Measurements from ENCODE around the gene SPATS2L.

SPATS2L gene

GRCh38 chr2:200418399-200418798 lies 111.9 kb downstream of the SPATS2L start:
- H3K4me1 ChIP-seq (ENCODE audit: insufficient read depth, low read length) = peaks cover 19% of the 10 kb centered on the region; the same call in 1 of the 2 replicates
- H3K9me3 ChIP-seq (ENCODE audit: control insufficient read depth, insufficient read depth, low read length) = no peaks in the 10 kb centered on the region
- H3K36me3 ChIP-seq (ENCODE audit: insufficient read depth, low read length) = peaks cover 27% of the 10 kb centered on the region
- H3K9ac ChIP-seq (ENCODE audit: low read depth, low read length) = no peak overlapping the region

- H3K9ac ChIP-seq (ENCODE audit: low read depth, low read length) = no peak overlapping the region
- H3K9me3 ChIP-seq (ENCODE audit: control insufficient read depth, insufficient read depth, low read length) = no peaks in the 10 kb centered on the region
- peaks cover 25% of the 10 kb centered on the region for H3K36me3 ChIP-seq (ENCODE audit: insufficient read depth, low read length)
- peaks cover 19% of the 10 kb centered on the region; the same call in 1 of the 2 replicates for H3K4me1 ChIP-seq (ENCODE audit: insufficient read depth, low read length)
These were observed 112.8 kb downstream of the SPATS2L start for GRCh38 chr2:200419325-200419724.

GRCh38 chr2:200421270-200421669 lies 114.8 kb downstream of the SPATS2L start:
- no peak overlapping the region for H3K9ac ChIP-seq (ENCODE audit: low read depth, low read length)
- H3K9me3 ChIP-seq (ENCODE audit: control insufficient read depth, insufficient read depth, low read length) = no peaks in the 10 kb centered on the region
- peaks cover 25% of the 10 kb centered on the region for H3K36me3 ChIP-seq (ENCODE audit: insufficient read depth, low read length)
- H3K4me1 ChIP-seq (ENCODE audit: insufficient read depth, low read length) = peaks cover 17% of the 10 kb centered on the region; the same call in 1 of the 2 replicates

GRCh38 chr2:200422071-200422470 lies 115.6 kb downstream of the SPATS2L start:
- Histone ChIP-seq H3K9ac (ENCODE audit: low read depth, low read length) (no peak overlapping the region), H3K4me1 (ENCODE audit: insufficient read depth, low read length) (peaks cover 12% of the 10 kb centered on the region; the same call in 1 of the 2 replicates), H3K36me3 (ENCODE audit: insufficient read depth, low read length) (peaks cover 25% of the 10 kb centered on the region), H3K9me3 (ENCODE audit: control insufficient read depth, insufficient read depth, low read length) (no peaks in the 10 kb centered on the region)

GRCh38 chr2:200422532-200423261 lies 116.2 kb downstream of the SPATS2L start:
- H3K36me3 ChIP-seq (ENCODE audit: insufficient read depth, low read length) = peaks cover 24% of the 10 kb centered on the region

GRCh38 chr2:200423541-200423940 lies 117.0 kb downstream of the SPATS2L start:
- Histone ChIP-seq H3K9ac (ENCODE audit: low read depth, low read length) (no peak overlapping the region), H3K9me3 (ENCODE audit: control insufficient read depth, insufficient read depth, low read length) (no peaks in the 10 kb centered on the region), H3K4me1 (ENCODE audit: insufficient read depth, low read length) (peaks cover 12% of the 10 kb centered on the region; the same call in 1 of the 2 replicates), H3K36me3 (ENCODE audit: insufficient read depth, low read length) (peaks cover 23% of the 10 kb centered on the region; the same call in 1 of the 2 replicates)

More at GRCh38 chr2:200422532-200423261, 116.2 kb downstream of the SPATS2L start:
- H3K9me3 ChIP-seq (ENCODE audit: control insufficient read depth, insufficient read depth, low read length) = no peaks in the 10 kb centered on the region
- no peak overlapping the region for H3K9ac ChIP-seq (ENCODE audit: low read depth, low read length)
- H3K4me1 ChIP-seq (ENCODE audit: insufficient read depth, low read length) = peaks cover 12% of the 10 kb centered on the region; the same call in 1 of the 2 replicates

- Histone ChIP-seq H3K9me3 (ENCODE audit: control insufficient read depth, insufficient read depth, low read length) (no peaks in the 10 kb centered on the region), H3K36me3 (ENCODE audit: insufficient read depth, low read length) (peaks cover 15% of the 10 kb centered on the region; the same call in 1 of the 2 replicates), H3K4me1 (ENCODE audit: insufficient read depth, low read length) (peaks cover 12% of the 10 kb centered on the region; the same call in 1 of the 2 replicates), H3K9ac (ENCODE audit: low read depth, low read length) (no peak overlapping the region)
These were observed 118.7 kb downstream of the SPATS2L start for GRCh38 chr2:200425026-200425821.

- H3K9ac ChIP-seq (ENCODE audit: low read depth, low read length) = no peak overlapping the region
- H3K36me3 ChIP-seq (ENCODE audit: insufficient read depth, low read length) = peaks cover 9% of the 10 kb centered on the region; the same call in 1 of the 2 replicates
- no peaks in the 10 kb centered on the region for H3K9me3 ChIP-seq (ENCODE audit: control insufficient read depth, insufficient read depth, low read length)
- H3K4me1 ChIP-seq (ENCODE audit: insufficient read depth, low read length) = peaks cover 12% of the 10 kb centered on the region; the same call in 1 of the 2 replicates
These were observed 120.3 kb downstream of the SPATS2L start for GRCh38 chr2:200426754-200427153.

GRCh38 chr2:200428961-200429665 lies 122.6 kb downstream of the SPATS2L start:
- Histone ChIP-seq H3K9ac (ENCODE audit: low read depth, low read length) (no peak overlapping the region), H3K4me1 (ENCODE audit: insufficient read depth, low read length) (0 out of 2 replicates have a peak, but pooled peaks cover 6% of the 10 kb centered on the region), H3K36me3 (ENCODE audit: insufficient read depth, low read length) (peaks cover 2% of the 10 kb centered on the region; the same call in 1 of the 2 replicates), H3K9me3 (ENCODE audit: control insufficient read depth, insufficient read depth, low read length) (no peaks in the 10 kb centered on the region)

GRCh38 chr2:200430017-200430416 lies 123.5 kb downstream of the SPATS2L start:
- peaks cover 2% of the 10 kb centered on the region; the same call in 1 of the 2 replicates for H3K36me3 ChIP-seq (ENCODE audit: insufficient read depth, low read length)

GRCh38 chr2:200431996-200432705 lies 125.7 kb downstream of the SPATS2L start:
- H3K4me1 ChIP-seq (ENCODE audit: insufficient read depth, low read length) = no peaks in the 10 kb centered on the region
- H3K9ac ChIP-seq (ENCODE audit: low read depth, low read length) = no peak overlapping the region
- peaks cover 5% of the 10 kb centered on the region for H3K36me3 ChIP-seq (ENCODE audit: insufficient read depth, low read length)
- H3K9me3 ChIP-seq (ENCODE audit: control insufficient read depth, insufficient read depth, low read length) = no peaks in the 10 kb centered on the region

More at GRCh38 chr2:200430017-200430416, 123.5 kb downstream of the SPATS2L start:
- Histone ChIP-seq H3K9ac (ENCODE audit: low read depth, low read length) (no peak overlapping the region), H3K4me1 (ENCODE audit: insufficient read depth, low read length) (0 out of 2 replicates have a peak, but pooled peaks cover 2% of the 10 kb centered on the region), H3K9me3 (ENCODE audit: control insufficient read depth, insufficient read depth, low read length) (no peaks in the 10 kb centered on the region)

- H3K36me3 ChIP-seq (ENCODE audit: insufficient read depth, low read length) = peaks cover 19% of the 10 kb centered on the region
- H3K4me1 ChIP-seq (ENCODE audit: insufficient read depth, low read length) = no peaks in the 10 kb centered on the region
- no peak overlapping the region for H3K9ac ChIP-seq (ENCODE audit: low read depth, low read length)
- no peaks in the 10 kb centered on the region for H3K9me3 ChIP-seq (ENCODE audit: control insufficient read depth, insufficient read depth, low read length)
These were observed 128.9 kb downstream of the SPATS2L start for GRCh38 chr2:200435379-200435778.

- Histone ChIP-seq H3K9ac (ENCODE audit: low read depth, low read length) (no peak overlapping the region), H3K36me3 (ENCODE audit: insufficient read depth, low read length) (peaks cover 40% of the 10 kb centered on the region), H3K9me3 (ENCODE audit: control insufficient read depth, insufficient read depth, low read length) (no peaks in the 10 kb centered on the region), H3K4me1 (ENCODE audit: insufficient read depth, low read length) (no peaks in the 10 kb centered on the region)
These were observed 131.8 kb downstream of the SPATS2L start for GRCh38 chr2:200438251-200438650.
